Smooth muscle cell of the brain vasculature (primary cell): ENCODE results near the gene ARHGAP6.
"Not testable (repeated sequence)": the region's sequence is repeated elsewhere in the genome, so short reads cannot be mapped to it uniquely, and the experiment has no call there.

Source experiments
- DNase-seq: peaks from one replicate; pipeline ENCODE4 v3.0.0-alpha.2; 2012; ENCODE audit warnings: low read depth, low spot score

ARHGAP6 gene

GRCh38 chrX:11254417-11255109 is 411.2 kb downstream of the ARHGAP6 start:
- no peak for DNase-seq

GRCh38 chrX:11244636-11245035 is 421.1 kb downstream of the ARHGAP6 start:
- no peak for DNase-seq

GRCh38 chrX:11242704-11243103 is 423.0 kb downstream of the ARHGAP6 start:
- no peak for DNase-seq

GRCh38 chrX:11241720-11242119 is 424.0 kb downstream of the ARHGAP6 start:
- DNase-seq = no peak

- no peak for DNase-seq
These were observed 426.5 kb downstream of the ARHGAP6 start for GRCh38 chrX:11239230-11239629.

GRCh38 chrX:11235377-11235776 is 430.3 kb downstream of the ARHGAP6 start:
- DNase-seq = not testable (repeated sequence)

GRCh38 chrX:11215191-11215921 is 450.4 kb downstream of the ARHGAP6 start:
- DNase-seq = no peak

GRCh38 chrX:11214346-11215190 is 451.2 kb downstream of the ARHGAP6 start:
- DNase-seq = no peak

- no peak for DNase-seq
These were observed 453.0 kb downstream of the ARHGAP6 start for GRCh38 chrX:11212741-11213140.

- DNase-seq = no peak
These were observed 455.3 kb downstream of the ARHGAP6 start for GRCh38 chrX:11210415-11210801.

- DNase-seq = no peak
These were observed 455.8 kb downstream of the ARHGAP6 start for GRCh38 chrX:11209798-11210414.

GRCh38 chrX:11206716-11207115 is 459.0 kb downstream of the ARHGAP6 start:
- no peak for DNase-seq

- no peak for DNase-seq
These were observed 459.9 kb downstream of the ARHGAP6 start for GRCh38 chrX:11205796-11206195.

GRCh38 chrX:11197671-11198070 is 468.0 kb downstream of the ARHGAP6 start:
- no peak for DNase-seq

- no peak for DNase-seq
These were observed 469.2 kb downstream of the ARHGAP6 start for GRCh38 chrX:11196476-11196875.

GRCh38 chrX:11193035-11193469 is 472.7 kb downstream of the ARHGAP6 start:
- no peak for DNase-seq

GRCh38 chrX:11190745-11191510 is 474.8 kb downstream of the ARHGAP6 start:
- no peak for DNase-seq

GRCh38 chrX:11189097-11189496 is 476.6 kb downstream of the ARHGAP6 start:
- DNase-seq = no peak

GRCh38 chrX:11188664-11189063 is 477.1 kb downstream of the ARHGAP6 start:
- no peak for DNase-seq

GRCh38 chrX:11187001-11187400 is 478.7 kb downstream of the ARHGAP6 start:
- no peak for DNase-seq

GRCh38 chrX:11185861-11186260 is 479.9 kb downstream of the ARHGAP6 start:
- DNase-seq = no peak
